ENCODE data around the gene PRKAG2.
"Not testable (repeated sequence)": the region's sequence is repeated elsewhere in the genome, so short reads cannot be mapped to it uniquely, and the experiment has no call there.

PRKAG2 gene

GRCh38 chr7:151884312-151885201 is 7.6 kb upstream of the PRKAG2 start:
- no peak for DNase-seq (ENCODE audit: low spot score)

DNA sequence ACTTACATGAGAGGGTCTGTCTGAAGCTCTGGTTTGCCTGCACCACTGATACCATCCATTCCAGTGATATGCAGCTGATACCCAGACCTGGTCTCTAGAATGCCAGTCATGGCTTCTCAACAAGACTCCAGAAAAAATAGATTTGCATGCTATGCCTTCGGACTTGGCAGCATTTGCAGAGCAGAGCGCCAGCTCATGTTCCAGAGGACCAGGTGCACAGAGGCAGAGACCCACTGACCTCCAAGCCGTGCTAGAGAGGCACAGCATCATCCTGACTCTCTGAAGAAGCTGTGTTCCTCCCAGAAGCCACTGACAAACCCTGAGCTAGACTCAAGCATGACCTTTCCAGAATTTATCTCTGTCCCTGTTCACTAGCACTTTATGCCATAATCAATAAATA is 6.9 kb upstream of the PRKAG2 start:
- no peak for DNase-seq (ENCODE audit: low spot score)

DNA sequence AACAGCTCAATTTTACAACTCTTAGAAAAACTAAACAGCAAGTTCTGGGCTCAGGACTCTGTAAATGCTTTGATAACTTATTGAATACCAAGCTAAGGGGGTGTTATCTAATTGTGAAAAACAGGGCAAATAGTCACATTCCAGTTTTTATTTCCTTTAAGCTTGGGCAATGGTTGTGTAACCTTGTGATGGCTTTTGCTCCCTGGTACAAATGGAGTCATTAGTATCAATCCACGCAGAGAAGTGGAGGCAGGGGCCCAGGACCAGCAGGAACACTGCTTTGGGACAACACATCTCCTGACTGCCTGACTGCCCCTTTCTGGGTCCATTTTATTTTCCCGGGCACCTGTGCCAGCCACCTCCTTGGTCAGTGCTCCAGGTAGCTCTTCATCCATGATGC is 5.8 kb upstream of the PRKAG2 start:
- DNase-seq (ENCODE audit: low spot score): no peak

DNA sequence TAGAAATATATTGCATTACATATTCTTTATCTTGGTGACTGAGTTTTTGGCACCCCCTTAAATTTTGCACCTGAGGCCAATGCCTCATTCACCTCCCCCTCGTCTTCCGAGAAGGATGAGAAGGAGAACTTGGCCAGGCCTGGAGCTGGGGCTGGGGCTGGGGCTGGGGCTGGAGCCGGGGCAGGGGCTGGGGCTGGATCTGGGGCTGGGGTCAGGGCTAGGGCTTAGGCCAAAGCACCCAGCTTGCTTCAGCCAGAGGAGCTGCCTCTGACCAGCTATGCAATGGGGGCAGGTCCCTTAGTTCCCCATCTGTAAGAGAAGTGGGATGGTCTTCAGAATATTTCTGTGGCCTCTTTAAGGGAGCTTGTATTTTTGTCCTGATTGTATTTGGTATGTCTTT is 3.8 kb upstream of the PRKAG2 start:
- no peak for DNase-seq (ENCODE audit: low spot score)

- no peak for DNase-seq (ENCODE audit: low spot score)
These were observed 1.3 kb upstream of the PRKAG2 start for GRCh38 chr7:151877911-151878835.

DNA sequence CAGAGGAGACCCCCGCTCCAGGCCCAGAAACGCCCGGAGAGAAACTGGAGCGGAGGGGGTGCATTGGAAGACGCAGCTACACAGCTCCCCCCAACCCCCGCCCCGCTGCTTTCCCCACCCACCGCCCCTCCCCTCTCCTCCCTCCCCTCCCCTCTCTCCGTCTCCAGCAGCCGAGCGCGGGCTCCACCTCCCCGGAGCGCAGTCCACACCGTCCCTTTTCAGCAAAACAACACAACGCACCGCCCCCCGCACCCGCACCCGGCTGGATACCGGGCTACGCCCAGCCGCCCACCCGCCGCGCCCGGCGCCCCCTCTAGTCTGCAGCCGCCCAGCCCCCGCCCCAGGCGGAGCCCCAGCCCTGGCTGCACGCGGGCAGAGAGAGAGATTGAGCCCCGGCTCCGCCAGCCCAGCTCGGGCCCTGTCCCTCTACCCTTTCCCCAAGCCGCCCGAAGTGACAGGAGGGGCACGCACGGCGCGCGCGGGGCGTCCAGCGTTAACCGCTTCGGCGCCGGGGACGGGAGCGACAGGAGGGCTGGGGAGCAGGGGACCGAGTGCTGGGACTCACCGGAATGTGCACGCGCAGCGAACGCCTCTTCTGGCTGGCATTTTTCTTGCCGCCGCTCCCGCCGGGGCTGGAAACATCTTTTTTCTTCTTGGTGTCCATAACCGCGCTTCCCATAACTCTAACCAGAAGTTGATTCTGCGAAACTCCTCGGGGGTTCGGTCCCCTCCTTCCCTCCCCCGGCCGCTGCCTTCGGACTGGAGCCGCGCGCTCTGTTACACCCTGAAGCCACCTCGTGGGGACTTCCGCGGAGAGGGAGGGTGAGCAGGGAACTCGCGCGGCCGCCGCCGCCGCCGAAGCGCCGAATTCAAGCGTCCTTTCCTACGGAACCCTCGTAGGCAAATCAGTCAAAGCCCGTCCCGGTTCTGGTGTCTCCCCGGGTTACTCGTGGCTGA is 695 bp downstream of the PRKAG2 start:
- peak; percentile 63 for DNase-seq (ENCODE audit: low spot score)

DNA sequence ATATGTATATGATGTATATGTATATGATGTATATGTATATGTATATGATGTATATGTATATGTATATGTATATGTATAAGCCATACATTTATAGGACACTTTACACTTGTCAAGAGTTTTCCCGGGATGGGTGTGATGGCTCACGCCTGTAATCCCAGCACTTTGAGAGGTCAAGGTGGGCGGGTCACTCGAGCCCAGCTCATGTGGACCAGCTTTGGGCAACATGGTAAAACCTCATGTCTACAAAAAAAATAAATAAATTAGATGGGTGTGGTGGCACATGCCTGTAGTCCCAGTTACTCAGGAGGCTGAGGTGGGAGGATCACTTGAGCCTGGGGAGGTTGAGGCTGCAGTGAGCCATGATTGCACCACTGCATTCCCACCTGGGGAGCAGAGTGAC is 2.4 kb downstream of the PRKAG2 start:
- not testable (repeated sequence) for DNase-seq (ENCODE audit: low spot score)

DNA sequence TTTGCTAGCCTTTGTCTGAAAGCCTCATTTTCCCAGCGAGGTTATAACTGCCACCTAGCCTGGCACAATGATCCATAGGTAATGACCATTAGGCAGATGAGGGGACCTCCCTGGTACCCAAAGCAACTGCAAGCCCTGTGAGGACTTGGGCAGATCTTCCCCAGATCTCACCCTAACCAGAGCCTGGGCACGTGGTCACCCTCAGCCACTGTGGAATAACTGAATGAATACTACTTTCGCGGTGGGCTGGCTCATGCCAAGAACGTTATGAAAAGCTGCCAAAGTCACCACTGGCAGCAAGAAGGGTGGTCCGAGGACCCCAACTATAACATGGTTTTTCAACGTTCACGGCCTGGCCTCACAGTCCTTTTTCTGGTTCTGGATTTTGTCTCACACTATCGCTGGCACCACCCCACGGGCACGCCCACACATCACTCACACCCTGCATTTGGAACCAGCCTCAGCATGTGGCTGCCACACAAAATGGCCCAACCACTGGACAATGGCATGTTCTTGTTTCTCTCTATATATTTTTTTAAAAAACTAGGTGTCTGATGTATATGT is 3.4 kb downstream of the PRKAG2 start:
- no peak for DNase-seq (ENCODE audit: low spot score)

DNA sequence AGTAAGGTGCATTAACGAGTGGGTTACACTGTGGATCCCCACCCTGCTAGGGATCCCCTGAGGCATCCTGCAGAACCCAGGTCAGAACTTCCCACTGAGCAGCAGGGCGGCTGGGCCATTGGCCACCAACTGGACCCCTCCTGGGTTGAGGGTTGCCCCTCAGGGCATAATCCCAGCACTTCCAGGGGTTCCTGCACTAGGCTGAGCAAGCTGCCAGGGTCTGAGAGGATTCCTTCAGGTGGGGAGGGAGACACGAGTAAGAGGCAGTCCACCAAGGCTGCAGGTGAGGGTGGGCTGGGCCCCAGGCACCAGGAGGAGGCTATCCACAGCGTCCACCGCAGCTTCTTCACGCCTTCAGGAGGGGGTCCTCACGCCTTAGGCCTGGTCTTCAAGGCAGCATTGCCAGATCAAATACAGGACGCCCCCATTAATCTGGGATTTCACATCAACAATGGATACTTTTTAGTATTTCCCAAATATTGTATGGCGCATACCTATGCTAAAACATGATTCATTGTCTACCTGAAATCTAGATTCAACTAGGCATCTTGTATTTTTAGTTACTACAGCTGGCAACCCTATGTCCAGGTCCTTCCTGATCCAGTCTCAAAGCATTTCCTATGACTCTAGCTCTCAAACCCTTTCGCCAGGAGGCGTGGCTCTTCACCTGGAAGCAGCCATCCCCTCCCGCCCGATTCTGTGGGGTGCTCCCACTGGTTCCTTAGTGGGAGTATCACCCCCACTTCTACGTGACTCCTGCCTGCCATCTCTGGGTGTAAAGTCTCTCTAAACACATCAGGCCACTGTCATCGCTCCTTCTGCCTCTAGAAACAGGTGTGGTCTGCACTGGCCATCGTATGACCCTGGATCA is 4.1 kb downstream of the PRKAG2 start:
- no peak for DNase-seq (ENCODE audit: low spot score)

DNA sequence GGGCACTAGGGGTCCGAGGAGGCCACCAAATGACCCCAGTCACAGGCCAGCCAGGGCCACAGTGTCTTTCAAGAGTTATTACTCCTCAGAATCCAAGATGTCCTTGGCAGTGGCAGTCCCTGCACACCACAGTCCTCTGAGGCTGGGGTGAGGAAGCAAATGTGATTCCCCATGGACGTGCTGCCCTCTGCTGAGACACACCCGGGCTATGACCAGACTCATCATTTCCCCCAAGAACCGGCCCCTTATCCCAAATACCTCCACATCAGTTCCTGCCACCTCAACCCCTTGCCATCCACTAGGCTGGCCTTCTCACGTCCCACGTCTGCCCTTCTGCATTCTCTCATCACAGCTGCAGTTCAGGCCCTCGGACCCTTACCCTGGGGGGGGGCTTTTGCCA is 5.0 kb downstream of the PRKAG2 start:
- peak; percentile 28 for DNase-seq (ENCODE audit: low spot score)

GRCh38 chr7:151871189-151871735 is 5.7 kb downstream of the PRKAG2 start:
- no peak for DNase-seq (ENCODE audit: low spot score)

DNA sequence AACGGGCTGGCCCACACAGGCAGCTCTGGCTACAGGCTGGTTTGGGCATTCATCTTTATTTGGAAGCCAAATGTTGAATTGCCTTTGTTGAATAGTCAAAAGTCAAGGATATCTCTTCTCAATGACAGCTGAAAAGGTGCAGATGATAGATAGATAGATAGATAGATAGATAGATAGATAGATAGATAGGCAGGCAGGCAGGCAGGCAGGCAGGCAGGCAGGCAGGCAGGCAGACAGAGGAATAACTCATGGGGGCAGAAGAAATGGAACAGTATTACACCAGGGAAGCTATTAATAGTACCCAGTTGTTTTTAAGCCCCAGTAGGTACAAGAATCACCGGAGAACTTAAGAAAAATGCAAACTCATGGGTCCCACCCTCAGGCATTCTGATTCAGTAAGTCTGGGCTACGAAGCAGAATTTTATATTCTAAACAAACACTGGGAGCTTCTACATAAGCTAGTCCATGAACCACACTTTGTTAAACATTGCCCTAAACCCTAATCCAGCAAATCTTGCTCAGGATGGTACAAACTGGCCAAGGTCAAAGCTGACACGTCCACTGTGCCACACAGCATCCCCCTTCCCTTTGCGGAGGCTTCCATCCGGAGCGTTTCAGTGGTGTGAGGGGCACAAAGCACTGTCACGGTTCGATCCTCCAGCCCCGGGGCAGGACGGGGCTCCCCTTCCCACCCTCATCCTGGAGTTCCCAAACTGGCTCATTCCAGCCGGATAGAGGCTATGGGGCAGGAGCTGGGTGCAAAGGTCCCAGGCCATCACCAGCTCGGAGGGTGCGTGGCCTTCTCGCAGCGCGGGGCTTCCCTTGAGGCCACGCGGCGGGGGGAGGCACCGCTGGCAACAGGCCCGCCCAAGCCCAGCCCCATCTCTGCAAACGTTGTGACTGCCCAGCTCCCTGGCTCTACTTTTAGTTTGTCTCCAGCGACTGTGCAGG is 6.7 kb downstream of the PRKAG2 start:
- DNase-seq (ENCODE audit: low spot score): no peak

GRCh38 chr7:151869455-151869854 is 7.5 kb downstream of the PRKAG2 start:
- DNase-seq (ENCODE audit: low spot score): no peak

DNA sequence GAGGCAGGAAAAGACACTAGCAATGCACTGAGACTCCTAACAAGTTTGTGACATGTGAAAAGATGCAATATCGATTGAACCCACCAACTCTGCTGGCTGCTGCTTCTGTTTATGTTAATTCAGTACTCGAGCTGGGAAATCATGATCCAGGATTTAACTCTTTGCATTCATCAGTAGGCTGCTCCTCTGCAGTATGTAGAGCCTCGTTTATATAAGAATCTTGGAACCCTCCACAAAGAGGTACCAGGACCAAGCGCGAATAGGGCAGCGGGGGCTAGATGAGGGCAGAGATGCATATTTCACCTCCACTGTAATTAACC is 7.8 kb downstream of the PRKAG2 start:
- DNase-seq (ENCODE audit: low spot score): no peak

- no peak for DNase-seq (ENCODE audit: low spot score)
These were observed 8.4 kb downstream of the PRKAG2 start for GRCh38 chr7:151868396-151869108.

- no peak for DNase-seq (ENCODE audit: low spot score)
These were observed 9.0 kb downstream of the PRKAG2 start for GRCh38 chr7:151867912-151868311.

DNA sequence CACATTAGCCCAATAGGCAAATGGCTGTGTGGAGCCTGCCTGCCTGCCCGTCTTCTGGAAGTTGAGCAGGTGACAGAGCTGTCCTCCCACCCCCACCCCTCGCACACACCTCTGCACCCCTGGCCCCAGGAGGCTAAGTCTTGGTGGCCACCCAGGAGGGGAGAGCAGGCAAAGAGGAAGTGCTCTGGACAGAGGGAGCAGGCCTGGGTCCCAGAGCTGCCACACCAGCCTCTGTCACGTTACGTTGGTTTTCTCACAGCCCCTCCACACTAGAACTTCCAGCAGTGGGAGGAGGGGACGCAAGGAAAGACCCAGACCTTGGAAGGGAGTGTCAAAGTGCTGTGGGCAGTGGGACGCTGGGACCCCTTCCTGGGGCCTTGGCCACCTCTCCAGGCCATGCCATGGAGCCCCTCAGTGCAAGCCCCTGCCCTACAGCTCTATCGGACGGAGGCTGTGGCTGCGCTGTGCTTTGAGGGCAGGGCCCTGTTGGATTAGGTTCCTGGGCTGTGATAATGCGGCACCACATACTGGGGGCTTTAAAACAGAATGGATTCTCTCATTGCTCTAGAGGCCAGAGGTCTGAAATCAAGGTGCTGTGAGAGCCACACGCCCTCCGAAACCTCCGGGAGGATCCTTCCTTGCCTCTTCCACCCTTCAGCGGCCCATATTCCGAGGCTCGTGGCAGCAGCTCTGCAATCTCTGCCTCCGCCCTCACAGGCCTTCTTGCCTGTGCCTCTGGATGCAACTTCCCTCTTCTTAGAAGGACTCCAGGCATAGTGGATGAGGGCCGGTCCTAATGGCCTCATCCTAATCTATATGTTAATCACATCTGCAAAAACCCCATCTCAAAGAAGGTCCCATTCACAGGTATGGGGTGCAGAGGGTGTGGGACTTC is 9.9 kb downstream of the PRKAG2 start:
- no peak for DNase-seq (ENCODE audit: low spot score)
